Neural progenitor cell (in vitro differentiated cells): ENCODE data around the gene ATG16L1. TPM values are rescaled to one million over a fixed set of nuclear protein-coding genes. Genes with fewer than 3 reads are reported as not detected.

Experiments used
- DNase-seq: peaks from one replicate; pipeline ENCODE4 v3.0.0-alpha.2; 2016; ENCODE audit warnings: low spot score
- H2AFZ ChIP-seq: fragments of 200-600 bp; sonication (generic); replicated peaks from 2 replicates; pipeline ENCODE4 v1.6.1; 2016; ENCODE audit warnings: antibody characterized with exemption
- H3F3A ChIP-seq: fragments of 200-600 bp; sonication (generic); 2 replicates; pipeline ENCODE4 v1.6.1; 2016; ENCODE audit warnings: antibody characterized with exemption, low read depth
- H3K27ac ChIP-seq: fragments of 200-600 bp; sonication (generic); 2 replicates; pipeline ENCODE4 v1.5.1; 2016; ENCODE audit warnings: mild to moderate bottlenecking
- H3K27me3 ChIP-seq: fragments of 200-600 bp; sonication (generic); 2 replicates; pipeline ENCODE4 v1.6.1; 2016; ENCODE audit warnings: mild to moderate bottlenecking, moderate library complexity
- H3K36me3 ChIP-seq: fragments of 200-600 bp; sonication (generic); 2 replicates; pipeline ENCODE4 v1.5.1; 2016
- H3K4me1 ChIP-seq: fragments of 200-600 bp; sonication (generic); 2 replicates; pipeline ENCODE4 v1.6.1; 2016; ENCODE audit warnings: mixed run types
- H3K4me2 ChIP-seq: fragments of 200-600 bp; sonication (generic); 2 replicates; pipeline ENCODE4 v1.6.1; 2016
- H3K4me3 ChIP-seq: fragments of 200-600 bp; sonication (generic); 2 replicates; pipeline ENCODE4 v1.5.1; 2016
- H3K79me2 ChIP-seq: fragments of 200-600 bp; sonication (generic); 2 replicates; pipeline ENCODE4 v1.6.1; 2016; ENCODE audit warnings: low read depth
- H3K9ac ChIP-seq: fragments of 200-600 bp; sonication (generic); 2 replicates; pipeline ENCODE4 v1.6.1; 2016
- H3K9me3 ChIP-seq: fragments of 200-600 bp; sonication (generic); 2 replicates; pipeline ENCODE4 v1.5.1; 2016; ENCODE audit warnings: low read depth
- H4K20me1 ChIP-seq: fragments of 200-600 bp; sonication (generic); 2 replicates; pipeline ENCODE4 v1.6.1; 2016; ENCODE audit warnings: low read depth
- H3K27ac Mint-ChIP-seq: 3 replicates; pipeline ENCODE4 v1.8.0; 2021; ENCODE audit warnings: mixed read lengths
- H3K27me3 Mint-ChIP-seq: 2 replicates; pipeline ENCODE4 v1.8.0; 2022; ENCODE audit warnings: low read depth, mild to moderate bottlenecking, inconsistent platforms, moderate library complexity, mixed read lengths; ENCODE audit not compliant: insufficient read depth
- H3K36me3 Mint-ChIP-seq: 3 replicates; pipeline ENCODE4 v1.8.0; 2021; ENCODE audit warnings: mixed read lengths
- H3K4me1 Mint-ChIP-seq: 3 replicates; pipeline ENCODE4 v1.8.0; 2021; ENCODE audit warnings: mixed read lengths
- H3K4me3 Mint-ChIP-seq: 3 replicates; pipeline ENCODE4 v1.8.0; 2021; ENCODE audit warnings: mild to moderate bottlenecking, moderate library complexity, mixed read lengths
- H3K9me3 Mint-ChIP-seq: 3 replicates; pipeline ENCODE4 v1.8.0; 2020; ENCODE audit warnings: mixed read lengths
- CTCF ChIP-seq: fragments of 200-600 bp; sonication (generic); IDR thresholded peaks from 2 replicates; pipeline ENCODE4 v1.5.1; 2017; ENCODE audit warnings: antibody characterized with exemption, mild to moderate bottlenecking
- EZH2 ChIP-seq: fragments of 200-600 bp; sonication (generic); IDR thresholded peaks from 2 replicates; pipeline ENCODE4 v1.6.1; 2017; ENCODE audit warnings: antibody characterized with exemption, mild to moderate bottlenecking, moderate library complexity
- EZH2phosphoT487 ChIP-seq: fragments of 200-600 bp; sonication (generic); IDR thresholded peaks from 2 replicates; pipeline ENCODE4 v1.6.1; 2017; ENCODE audit warnings: antibody characterized with exemption
- small RNA-seq: library from RNA; depleted of rRNA; stranded (forward); fragments of <200 nt; gene quantifications from one replicate; pipeline ENCODE3, GENCODE V24; 2015
- total RNA-seq: library from RNA; depleted of rRNA; stranded (reverse); fragments of >200 nt; gene quantifications from 2 replicates; pipeline ENCODE4 v1.2.3, GENCODE V29; 2015; ENCODE audit warnings: low replicate concordance

The ATG16L1 gene
- total RNA-seq, 1 donor from 2014 or later: 25.3 TPM

- Mint-ChIP-seq H3K36me3 (no peaks in the 10 kb centered on the region), H3K9me3 (peaks cover 6% of the 10 kb centered on the region), H3K27ac (no peak overlapping the region), H3K4me3 (no peak overlapping the region), H3K4me1 (peaks cover 3% of the 10 kb centered on the region), H3K27me3 (peaks cover 29% of the 10 kb centered on the region)
- Histone ChIP-seq H3K4me1 (no peaks in the 10 kb centered on the region), H3K27ac (no peak overlapping the region), H3K4me3 (no peak overlapping the region), H3K36me3 (no peaks in the 10 kb centered on the region), H3K4me2 (no peak overlapping the region), H3K27me3 (peaks cover 46% of the 10 kb centered on the region), H3K9ac (no peak overlapping the region), H3K9me3 (no peaks in the 10 kb centered on the region), H3K79me2 (no peaks in the 10 kb centered on the region), H2AFZ (no peak overlapping the region), H4K20me1 (no peaks in the 10 kb centered on the region), H3F3A (no peaks in the 10 kb centered on the region)
- TF ChIP-seq CTCF (no peak), EZH2phosphoT487 (no peak), EZH2 (no peak)
- no peak for DNase-seq
These were observed 90.8 kb downstream of the ATG16L1 start for GRCh38 chr2:233342301-233342700.

- no peaks in the 10 kb centered on the region for H3K36me3 ChIP-seq
- H3K4me1 ChIP-seq: no peaks in the 10 kb centered on the region
- Mint-ChIP-seq H3K27ac (no peak overlapping the region), H3K36me3 (no peaks in the 10 kb centered on the region), H3K4me3 (no peak overlapping the region), H3K9me3 (peaks cover 6% of the 10 kb centered on the region), H3K27me3 (peaks cover 24% of the 10 kb centered on the region), H3K4me1 (no peaks in the 10 kb centered on the region)
- no peak for TF ChIP-seq EZH2phosphoT487
- no peak for TF ChIP-seq EZH2
- no peak for TF ChIP-seq CTCF
- H3K4me2 ChIP-seq: no peak overlapping the region
- no peak overlapping the region for H2AFZ ChIP-seq
- H3K9me3 ChIP-seq: no peaks in the 10 kb centered on the region
- peaks cover 43% of the 10 kb centered on the region for H3K27me3 ChIP-seq
- H3K27ac ChIP-seq: no peak overlapping the region
- no peak overlapping the region for H3K9ac ChIP-seq
- no peaks in the 10 kb centered on the region for H3F3A ChIP-seq
- H4K20me1 ChIP-seq: no peaks in the 10 kb centered on the region
- H3K79me2 ChIP-seq: no peaks in the 10 kb centered on the region
- no peak overlapping the region for H3K4me3 ChIP-seq
- DNase-seq: no peak
These were observed 91.8 kb downstream of the ATG16L1 start for GRCh38 chr2:233343171-233343705.

Small RNA genes lying within 50 kb of the gene (small RNA-seq; reads per million reads assigned to genes)
- gene RN7SL32P (not detected), gene SCARNA5 (26.0 reads per million, percentile 97 among the genes with 10 or more reads in this experiment), gene SCARNA6 (23.9 reads per million, percentile 97 among the genes with 10 or more reads in this experiment)

Other genes with a start within 250 kb of the ATG16L1 start
- 3.2 and 4.3 TPM in 2 replicates for gene NGEF, start 238.4 kb upstream of the ATG16L1 start, total RNA-seq
- not detected in 2 replicates for gene NEU2, start 219.0 kb upstream of the ATG16L1 start, total RNA-seq
- 2.9 and 4.2 TPM in 2 replicates for gene INPP5D, start 191.3 kb upstream of the ATG16L1 start, total RNA-seq
- 0.03 TPM in 1 of 2 replicates, not detected in the other for gene SAG, start 56.1 kb downstream of the ATG16L1 start, total RNA-seq
- 10.9 and 22.0 TPM in 2 replicates for gene DGKD, start 102.8 kb downstream of the ATG16L1 start, total RNA-seq